ENCODE measurements around the gene MCTP1.

Gene MCTP1

GRCh38 chr5:95284572-95285408 is at the start of gene MCTP1:
Gene MCTP1, minus strand, starts transcription at chr5:95285094.
- peak in 1 of 2 experiments; percentile 1 for DNase-seq (ENCODE audit: low read depth in 2 of 2)

GRCh38 chr5:95332158-95332557 is 47.3 kb upstream of the MCTP1 start:
- no peak for DNase-seq (ENCODE audit: low read depth in 2 of 2)

GRCh38 chr5:95331358-95331757 is 46.5 kb upstream of the MCTP1 start:
- no peak for DNase-seq (ENCODE audit: low read depth in 2 of 2)

GRCh38 chr5:95327211-95327610 is 42.3 kb upstream of the MCTP1 start:
- no peak for DNase-seq (ENCODE audit: low read depth in 2 of 2)

GRCh38 chr5:95317687-95318086 is 32.8 kb upstream of the MCTP1 start:
- no peak for DNase-seq (ENCODE audit: low read depth in 2 of 2)

- DNase-seq (ENCODE audit: low read depth in 2 of 2): no peak
These were observed 32.2 kb upstream of the MCTP1 start for GRCh38 chr5:95317085-95317484.

- DNase-seq (ENCODE audit: low read depth in 2 of 2): no peak
These were observed 19.8 kb upstream of the MCTP1 start for GRCh38 chr5:95304711-95305110.

- no peak for DNase-seq (ENCODE audit: low read depth in 2 of 2)
These were observed 13.8 kb upstream of the MCTP1 start for GRCh38 chr5:95298651-95299050.

GRCh38 chr5:95296291-95296690 is 11.4 kb upstream of the MCTP1 start:
- DNase-seq (ENCODE audit: low read depth in 2 of 2): no peak

GRCh38 chr5:95285409-95285755 is 488 bp upstream of the MCTP1 start:
- no peak for DNase-seq (ENCODE audit: low read depth in 2 of 2)

- peak in 1 of 2 experiments; percentile 7 for DNase-seq (ENCODE audit: low read depth in 2 of 2)
These were observed 928 bp downstream of the MCTP1 start for GRCh38 chr5:95283761-95284571.

GRCh38 chr5:95283022-95283615 is 1.8 kb downstream of the MCTP1 start:
- no peak for DNase-seq (ENCODE audit: low read depth in 2 of 2)

- DNase-seq (ENCODE audit: low read depth in 2 of 2): no peak
These were observed 3.7 kb downstream of the MCTP1 start for GRCh38 chr5:95281226-95281625.

GRCh38 chr5:95280401-95281095 is 4.3 kb downstream of the MCTP1 start:
- no peak for DNase-seq (ENCODE audit: low read depth in 2 of 2)

GRCh38 chr5:95274011-95274410 is 10.9 kb downstream of the MCTP1 start:
- DNase-seq (ENCODE audit: low read depth in 2 of 2): no peak

- DNase-seq (ENCODE audit: low read depth in 2 of 2): no peak
These were observed 12.5 kb downstream of the MCTP1 start for GRCh38 chr5:95272316-95272929.

GRCh38 chr5:95262933-95263660 is 21.8 kb downstream of the MCTP1 start:
- no peak for DNase-seq (ENCODE audit: low read depth in 2 of 2)

GRCh38 chr5:95261437-95262175 is 23.3 kb downstream of the MCTP1 start:
- no peak for DNase-seq (ENCODE audit: low read depth in 2 of 2)

GRCh38 chr5:95256991-95257390 is 27.9 kb downstream of the MCTP1 start:
- DNase-seq (ENCODE audit: low read depth in 2 of 2): no peak

- DNase-seq (ENCODE audit: low read depth in 2 of 2): no peak
These were observed 28.4 kb downstream of the MCTP1 start for GRCh38 chr5:95256446-95256845.

All from stimulated activated CD4-positive, alpha-beta T cell treated with anti-CD3 and anti-CD28 coated beads, Interleukin-12 subunit alpha, Interleukin-12 subunit beta, amount 100 ng/mL, for 24 hours (primary cell).